Measurements from ENCODE around the gene GOLGA2.
"Not testable (repeated sequence)": the region's sequence is repeated elsewhere in the genome, so short reads cannot be mapped to it uniquely, and the experiment has no call there.

The GOLGA2 gene

GRCh38 chr9:128280084-128280622, 4.3 kb upstream of the GOLGA2 start:
- TF ChIP-seq, protein P1, sequence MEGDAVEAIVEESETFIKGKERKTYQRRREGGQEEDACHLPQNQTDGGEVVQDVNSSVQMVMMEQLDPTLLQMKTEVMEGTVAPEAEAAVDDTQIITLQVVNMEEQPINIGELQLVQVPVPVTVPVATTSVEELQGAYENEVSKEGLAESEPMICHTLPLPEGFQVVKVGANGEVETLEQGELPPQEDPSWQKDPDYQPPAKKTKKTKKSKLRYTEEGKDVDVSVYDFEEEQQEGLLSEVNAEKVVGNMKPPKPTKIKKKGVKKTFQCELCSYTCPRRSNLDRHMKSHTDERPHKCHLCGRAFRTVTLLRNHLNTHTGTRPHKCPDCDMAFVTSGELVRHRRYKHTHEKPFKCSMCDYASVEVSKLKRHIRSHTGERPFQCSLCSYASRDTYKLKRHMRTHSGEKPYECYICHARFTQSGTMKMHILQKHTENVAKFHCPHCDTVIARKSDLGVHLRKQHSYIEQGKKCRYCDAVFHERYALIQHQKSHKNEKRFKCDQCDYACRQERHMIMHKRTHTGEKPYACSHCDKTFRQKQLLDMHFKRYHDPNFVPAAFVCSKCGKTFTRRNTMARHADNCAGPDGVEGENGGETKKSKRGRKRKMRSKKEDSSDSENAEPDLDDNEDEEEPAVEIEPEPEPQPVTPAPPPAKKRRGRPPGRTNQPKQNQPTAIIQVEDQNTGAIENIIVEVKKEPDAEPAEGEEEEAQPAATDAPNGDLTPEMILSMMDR (IDR thresholded peaks at IDR 0.05; ENCODE audit: borderline replicate concordance, insufficient read depth, low read depth, low read length) = no peak
- no peak overlapping the region for H3K4me3 ChIP-seq (ENCODE audit: low read depth, low read length)

DNA sequence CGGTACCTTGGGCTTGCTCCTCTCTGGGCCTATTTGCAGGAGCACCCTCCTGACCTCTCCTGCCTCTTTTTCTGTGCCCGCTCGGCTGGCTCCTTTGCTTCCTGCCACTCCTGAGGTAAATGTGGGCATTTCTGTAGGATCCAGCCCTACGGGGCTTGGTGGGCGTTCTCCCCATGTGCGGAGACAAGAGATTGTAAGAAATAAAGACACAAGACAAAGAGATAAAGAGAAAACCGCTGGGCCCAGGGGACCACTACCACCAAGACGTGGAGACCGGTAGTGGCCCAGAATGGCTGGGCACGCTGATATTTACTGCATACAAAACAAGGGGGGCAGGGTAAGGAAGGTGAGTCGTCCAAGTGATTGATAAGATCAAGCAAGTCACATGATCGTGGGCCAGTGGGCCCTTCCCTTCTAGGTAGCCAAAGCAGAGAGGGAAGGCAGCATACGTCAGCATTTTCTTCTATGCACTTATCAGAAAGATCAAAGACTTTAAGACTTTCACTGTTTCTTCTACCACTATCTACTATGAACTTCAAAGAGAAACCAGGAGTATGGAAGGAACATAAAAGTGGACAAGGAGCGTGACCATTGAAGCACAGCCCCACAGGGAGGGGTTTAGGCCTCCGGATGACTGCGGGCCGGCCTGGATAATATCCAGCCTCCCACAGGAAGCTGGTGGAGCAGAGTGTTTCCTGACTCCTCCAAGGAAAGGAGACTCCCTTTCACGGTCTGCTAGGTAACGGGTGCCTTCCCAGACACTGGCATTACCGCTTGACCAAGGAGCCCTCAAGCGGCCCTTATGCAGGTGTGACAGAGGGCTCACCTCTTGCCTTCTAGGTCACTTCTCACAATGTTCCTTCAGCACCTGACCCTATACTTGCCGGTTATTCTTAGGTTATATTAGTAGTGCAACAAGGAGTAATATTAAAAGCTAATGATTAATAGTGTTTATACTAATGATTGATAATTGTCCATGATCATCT, 3.6 kb upstream of the GOLGA2 start:
- not testable (repeated sequence) for H3K4me3 ChIP-seq (ENCODE audit: low read depth, low read length)

DNA sequence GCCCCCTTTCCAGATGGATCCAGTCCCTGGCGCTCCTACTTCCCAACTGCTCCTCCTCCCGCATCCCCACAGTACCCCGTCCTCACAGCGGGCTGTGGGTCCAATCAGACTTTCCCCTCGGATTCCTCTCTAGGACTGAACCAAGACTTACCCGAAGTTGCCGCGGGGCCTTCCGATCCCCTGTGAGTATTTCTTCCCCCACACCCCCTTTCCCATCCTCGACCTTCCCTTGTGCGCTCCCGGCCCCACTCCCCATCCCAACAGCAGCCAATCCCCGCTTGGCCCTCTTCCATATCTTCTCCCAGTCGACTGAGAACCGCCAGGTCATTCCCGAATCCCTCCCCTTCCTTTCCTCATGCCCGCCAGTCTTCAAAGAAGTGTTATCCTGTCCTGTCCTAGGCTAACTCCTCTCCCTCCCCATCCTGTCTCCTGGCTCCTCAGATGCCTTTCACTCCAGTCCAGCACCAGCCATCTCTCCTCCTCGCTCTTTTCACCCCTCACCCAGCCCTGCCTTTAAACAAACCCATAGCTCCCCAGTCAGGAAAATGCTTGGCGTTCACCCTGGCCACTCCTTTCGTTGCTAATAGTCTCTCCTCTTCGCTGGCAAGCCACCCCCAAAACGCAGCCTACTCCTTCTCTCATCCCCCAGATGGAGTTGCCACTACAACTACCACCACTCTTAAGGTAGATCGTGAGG, 915 bp upstream of the GOLGA2 start:
- H3K4me3 ChIP-seq (ENCODE audit: low read depth, low read length) = peak overlapping the region; percentile 71
- TF ChIP-seq, protein P1 (IDR thresholded peaks at IDR 0.05; ENCODE audit: borderline replicate concordance, insufficient read depth, low read depth, low read length) = no peak

DNA sequence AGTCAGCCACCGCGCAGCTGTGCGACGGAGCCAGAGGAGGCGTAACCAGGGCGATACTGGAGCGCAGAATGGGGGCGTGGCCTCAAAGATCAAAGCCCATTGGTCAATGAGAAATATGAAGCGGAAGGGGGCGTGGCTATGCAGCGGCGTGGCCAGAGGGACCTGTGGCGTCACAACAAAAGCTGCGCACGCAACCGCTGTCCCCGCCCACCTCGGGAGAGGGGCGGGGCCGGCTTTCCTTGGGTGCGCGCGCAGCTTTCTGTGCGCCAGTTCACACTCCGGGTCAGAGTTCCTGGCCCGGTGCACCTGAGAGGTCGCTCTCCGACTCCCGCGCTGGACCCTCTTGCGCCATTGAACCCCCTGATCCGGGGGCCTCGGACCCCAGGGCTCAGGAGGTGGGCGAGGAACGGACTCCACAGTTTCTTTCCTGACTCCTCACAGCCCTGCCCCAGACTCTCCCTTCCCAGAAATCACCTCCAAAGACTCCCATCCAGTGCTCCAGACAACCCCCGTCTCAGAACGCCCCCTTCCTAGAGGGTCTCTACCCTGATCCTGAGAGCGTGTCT, 284 bp upstream of the GOLGA2 start, which contains the start of gene SWI5:
Gene SWI5, plus strand, starts transcription at position 269 of the 566 bp plus-strand sequence.
- H3K4me3 ChIP-seq (ENCODE audit: low read depth, low read length) = peak within 1 kb of the TSS; percentile 92
- TF ChIP-seq, protein P1 (IDR thresholded peaks at IDR 0.05; ENCODE audit: borderline replicate concordance, insufficient read depth, low read depth, low read length) = no peak

DNA sequence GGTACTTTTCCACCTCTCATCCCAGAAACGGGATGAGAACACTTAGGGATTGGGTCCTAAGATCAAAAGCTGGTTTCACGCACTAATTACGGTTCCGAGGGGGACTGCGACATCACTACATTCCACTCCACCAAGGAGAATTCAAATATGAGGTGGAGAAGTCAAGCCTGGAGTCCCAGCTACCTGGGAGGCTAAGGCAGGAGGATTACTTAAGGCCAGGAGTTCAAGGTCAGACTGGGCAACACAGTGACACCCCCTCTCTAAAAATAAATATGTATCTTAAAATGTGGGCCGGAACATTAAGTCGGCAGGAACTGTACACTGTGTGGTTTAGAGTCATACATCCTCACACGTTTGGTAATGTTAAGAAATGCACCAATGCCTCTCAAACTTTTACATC, 1.6 kb downstream of the GOLGA2 start:
- H3K4me3 ChIP-seq (ENCODE audit: low read depth, low read length) = no peak overlapping the region
- TF ChIP-seq, protein P1 (IDR thresholded peaks at IDR 0.05; ENCODE audit: borderline replicate concordance, insufficient read depth, low read depth, low read length) = no peak

- TF ChIP-seq, protein P1 (IDR thresholded peaks at IDR 0.05; ENCODE audit: borderline replicate concordance, insufficient read depth, low read depth, low read length) = no peak
- H3K4me3 ChIP-seq (ENCODE audit: low read depth, low read length) = no peak overlapping the region
Observed at GRCh38 chr9:128271512-128271911, 4.3 kb downstream of the GOLGA2 start.

- no peak overlapping the region for H3K4me3 ChIP-seq (ENCODE audit: low read depth, low read length)
- TF ChIP-seq, protein P1 (IDR thresholded peaks at IDR 0.05; ENCODE audit: borderline replicate concordance, insufficient read depth, low read depth, low read length) = no peak
Observed at GRCh38 chr9:128271112-128271511, 4.7 kb downstream of the GOLGA2 start.

All from GM12875 (cell line).